Transverse colon (tissue), 4 donors: ENCODE data around the gene SEC61A1.

Experiments used
- CTCF ChIP-seq, 5 experiments: fragments of 200-600 bp in 3 of 5; fragments of 450-650 bp in 2 of 5; sonication (generic) in 3 of 5; IDR thresholded peaks; 1 replicate in 2 of 5; 2 replicates in 3 of 5; pipeline ENCODE4 v1.5.1; 2016 to 2017; ENCODE audit warnings: antibody characterized with exemption in 5 of 5, inconsistent platforms in 3 of 5, mild to moderate bottlenecking in 2 of 5, moderate library complexity in 1 of 5
- POLR2AphosphoS5 ChIP-seq, 3 donors: sonication (generic); formaldehyde crosslinking; IDR thresholded peaks; one replicate each; pipeline ENCODE4 v1.6.1; 2016; ENCODE audit warnings: antibody characterized with exemption in 3 of 3

GRCh38 chr3:128113817-128114794 lies 61.9 kb downstream of the SEC61A1 start:
- TF ChIP-seq POLR2AphosphoS5 (IDR thresholded peaks at IDR 0.05) = no peak
- no peak for TF ChIP-seq CTCF (IDR thresholded peaks at IDR 0.05)
